Brain pericyte (primary cell): ENCODE measurements around the gene NPEPL1.
"Not testable (repeated sequence)": the region's sequence is repeated elsewhere in the genome, so short reads cannot be mapped to it uniquely, and the experiment has no call there.

Source experiments
- DNase-seq: peaks from one replicate; pipeline ENCODE4 v3.0.0-alpha.2; 2012; ENCODE audit warnings: low read depth, low spot score

NPEPL1 gene

GRCh38 chr20:58756450-58756775 lies 63.8 kb downstream of the NPEPL1 start:
- DNase-seq = no peak

GRCh38 chr20:58757647-58758046 lies 65.0 kb downstream of the NPEPL1 start:
- not testable (repeated sequence) for DNase-seq

- DNase-seq = no peak
Observed at GRCh38 chr20:58759947-58760346, 67.3 kb downstream of the NPEPL1 start.

GRCh38 chr20:58760856-58761255 lies 68.3 kb downstream of the NPEPL1 start:
- no peak for DNase-seq

GRCh38 chr20:58762120-58762519 lies 69.5 kb downstream of the NPEPL1 start:
- DNase-seq = no peak

GRCh38 chr20:58763076-58763475 lies 70.5 kb downstream of the NPEPL1 start:
- no peak for DNase-seq
